H1 (cell line): ENCODE results near the gene ABCA9. TPM values are rescaled to one million over a fixed set of nuclear protein-coding genes. Genes with fewer than 3 reads are reported as not detected.

Source experiments
- ATF2 ChIP-seq: IDR thresholded peaks from 2 replicates; pipeline ENCODE4 v1.6.1; 2012; ENCODE audit warnings: low read length, inconsistent platforms
- BACH1 ChIP-seq: IDR thresholded peaks from 2 replicates; pipeline ENCODE4 v1.6.1; 2012; ENCODE audit warnings: low read length, improper control_type of control experiment
- CTBP2 ChIP-seq: IDR thresholded peaks from 2 replicates; pipeline ENCODE4 v1.7.0; 2011; ENCODE audit warnings: borderline replicate concordance, mild to moderate bottlenecking, moderate library complexity, mixed read lengths, low read length; ENCODE audit not compliant: insufficient read depth, insufficient read length
- EZH2 ChIP-seq: fragments of 200-600 bp; sonication (generic); IDR thresholded peaks from 2 replicates; pipeline ENCODE4 v1.7.1; 2012; ENCODE audit warnings: low read depth, mild to moderate bottlenecking, moderate library complexity, low read length, inconsistent platforms; ENCODE audit not compliant: severe bottlenecking
- GTF2F1 ChIP-seq: IDR thresholded peaks from 2 replicates; pipeline ENCODE4 v1.6.1; 2012; ENCODE audit warnings: low read depth, low read length, improper control_type of control experiment, borderline replicate concordance
- JUND ChIP-seq: IDR thresholded peaks from 2 replicates; pipeline ENCODE4 v1.6.1; 2011; ENCODE audit warnings: mild to moderate bottlenecking, improper control_type of control experiment, low read length
- KDM5A ChIP-seq: fragments of 200-600 bp; IDR thresholded peaks from 2 replicates; pipeline ENCODE4 v1.7.1; 2012; ENCODE audit warnings: mild to moderate bottlenecking, low read length, inconsistent platforms, mixed read lengths
- polyA plus RNA-seq, 7 experiments: library from polyadenylated mRNA; depleted of rRNA in 3 of 7; stranded (reverse) in 5 of 7; unstranded in 2 of 7; fragments of >200 nt in 5 of 7; fragments of 200-250 nt in 2 of 7; gene quantifications; 1 replicate in 5 of 7; 2 replicates in 1 of 7; 4 replicates in 1 of 7; pipeline versions ENCODE4 v1.2.1 to v1.2.3, GENCODE V29; 2011 to 2013; ENCODE audit warnings: missing spikeins in 2 of 7, mixed read lengths in 2 of 7
- total RNA-seq: library from RNA; stranded (reverse); fragmentation: NEBNext Ultra II Directional; extraction: Animal tissue kit (Norgen Biotek cat#: 25700); gene quantifications from 2 replicates; pipeline ENCODE4 v1.2.1, GENCODE V29; 2021

The ABCA9 gene
- total and polyA plus RNA-seq, 2 of the 8 experiments (the other 6 are each of a cell fraction or from before 2014, with no cell fraction given): not detected

GRCh38 chr17:68953340-68953997 lies 107.3 kb downstream of the ABCA9 start (continued):
- no peak for TF ChIP-seq GTF2F1
- TF ChIP-seq EZH2: no peak
- TF ChIP-seq CTBP2: no peak
- TF ChIP-seq ATF2: no peak
- no peak for TF ChIP-seq KDM5A
- TF ChIP-seq BACH1: no peak
- no peak for TF ChIP-seq JUND
